CD4-positive, alpha-beta T cell (primary cell): ENCODE results near the gene DLK1. TPM values are rescaled to one million over a fixed set of nuclear protein-coding genes. Genes with fewer than 3 reads are reported as not detected.

Experiments used
- ATAC-seq: fragments of 200-7000 bp; cut with Tn5 transposase; one replicate; pipeline ENCODE4 v1.10.0; 2022; ENCODE audit warnings: mild to moderate bottlenecking; ENCODE audit not compliant: poor library complexity
- CTCF ChIA-PET: fragments of 350-600 bp; sonication (Branson Sonifier 250); formaldehyde crosslinking; loops from one replicate; lab custom pipeline; 2021; ENCODE audit warnings: antibody characterized with exemption, inconsistent platforms; lab: Charles Lee
- POLR2A ChIA-PET: fragments of 350-600 bp; sonication (Branson Sonifier 250); formaldehyde crosslinking; loops from one replicate; lab custom pipeline; 2021; ENCODE audit warnings: antibody characterized with exemption, inconsistent platforms; lab: Charles Lee
- DNase-seq, 14 experiments: peaks; one replicate each; pipeline ENCODE4 v3.0.0-alpha.2; 2013 to 2020; ENCODE audit warnings: mixed read lengths in 2 of 14
- H3K27ac ChIP-seq, 2 donors: one replicate each; pipeline versions ENCODE4 v1.5.1 to v1.7.0; 2013; ENCODE audit warnings: low read length in 2 of 2, low read depth in 1 of 2, mild to moderate bottlenecking in 1 of 2
- H3K27me3 ChIP-seq, 2 experiments: 1 replicate in 1 of 2; 2 replicates in 1 of 2; pipeline versions ENCODE4 v1.6.1 to v1.7.0; 2013; ENCODE audit warnings: low read length in 2 of 2, control low read depth in 1 of 2, mild to moderate bottlenecking in 1 of 2, moderate library complexity in 1 of 2; ENCODE audit not compliant: insufficient read depth in 2 of 2, control insufficient read depth in 1 of 2
- H3K36me3 ChIP-seq: one replicate; pipeline ENCODE4 v1.6.1; 2013; ENCODE audit warnings: low read length, control low read depth; ENCODE audit not compliant: insufficient read depth
- H3K4me1 ChIP-seq: one replicate; pipeline ENCODE4 v1.6.1; 2013; ENCODE audit warnings: low read length, control low read depth; ENCODE audit not compliant: insufficient read depth
- H3K4me3 ChIP-seq: one replicate; pipeline ENCODE4 v1.5.1; 2013; ENCODE audit warnings: mild to moderate bottlenecking, low read length, moderate library complexity
- H3K9me3 ChIP-seq, 2 experiments: 1 replicate in 1 of 2; 2 replicates in 1 of 2; pipeline versions ENCODE4 v1.6.1 to v1.7.0; 2013; ENCODE audit warnings: low read length in 2 of 2, mild to moderate bottlenecking in 2 of 2, control low read depth in 1 of 2, moderate library complexity in 1 of 2; ENCODE audit not compliant: control insufficient read depth in 1 of 2, insufficient read depth in 1 of 2
- H3K27ac Mint-ChIP-seq: one replicate; pipeline ENCODE4 v1.8.0; 2020; ENCODE audit warnings: mixed read lengths
- H3K27me3 Mint-ChIP-seq: one replicate; pipeline ENCODE4 v1.8.0; 2021; ENCODE audit warnings: mixed read lengths
- H3K36me3 Mint-ChIP-seq: one replicate; pipeline ENCODE4 v1.8.0; 2021; ENCODE audit warnings: low read depth, mixed read lengths
- H3K4me1 Mint-ChIP-seq: one replicate; pipeline ENCODE4 v1.8.0; 2021; ENCODE audit warnings: low read depth, mixed read lengths
- H3K4me3 Mint-ChIP-seq: one replicate; pipeline ENCODE4 v1.8.0; 2020; ENCODE audit warnings: mild to moderate bottlenecking, mixed read lengths
- H3K9me3 Mint-ChIP-seq: one replicate; pipeline ENCODE4 v1.8.0; 2020; ENCODE audit warnings: mixed read lengths
- CTCF ChIP-seq: fragments of 200-600 bp; IDR thresholded peaks from one replicate; pipeline ENCODE4 v1.8.0; 2022; ENCODE audit warnings: antibody characterized with exemption, mild to moderate bottlenecking
- intact Hi-C, 2 experiments: fragments of 100-400 bp; cut with DNase I in 1 of 2; cut with micrococcal nuclease in 1 of 2; formaldehyde crosslinking; loops; one replicate each; pipeline versions ENCODE4 v1.15.1 to v1.9.0; 2023 to 2025; cut with DNase I, micrococcal nuclease
- total RNA-seq, 174 experiments: library from RNA in 2 of 174; stranded (reverse) in 2 of 174; gene quantifications; one replicate each; pipeline ENCODE4 v1.2.3 and lab custom pipeline; 2021 to 2026

Gene DLK1
- total RNA-seq, 2 experiments from 2014 or later: not detected

GRCh38 chr14:100692256-100692655 is 34.4 kb upstream of the DLK1 start:
- Mint-ChIP-seq H3K27ac (no peak overlapping the region), H3K4me1 (no peaks in the 10 kb centered on the region), H3K27me3 (peaks cover 34% of the 10 kb centered on the region), H3K4me3 (no peak overlapping the region), H3K36me3 (no peaks in the 10 kb centered on the region), H3K9me3 (no peaks in the 10 kb centered on the region)
- Histone ChIP-seq H3K36me3 (no peaks in the 10 kb centered on the region), H3K27ac (no peak overlapping the region), H3K4me3 (no peak overlapping the region), H3K9me3 (no peaks in the 10 kb centered on the region), H3K27me3 (peaks cover 0 to 2% of the 10 kb centered on the region in 2 experiments), H3K4me1 (no peaks in the 10 kb centered on the region)
- intact Hi-C loops: no loop called here
- no peak for ATAC-seq
- ChIA-PET CTCF (no interaction called here), POLR2A (no interaction called here)
- DNase-seq: no peak
- no peak for TF ChIP-seq CTCF

DNA sequence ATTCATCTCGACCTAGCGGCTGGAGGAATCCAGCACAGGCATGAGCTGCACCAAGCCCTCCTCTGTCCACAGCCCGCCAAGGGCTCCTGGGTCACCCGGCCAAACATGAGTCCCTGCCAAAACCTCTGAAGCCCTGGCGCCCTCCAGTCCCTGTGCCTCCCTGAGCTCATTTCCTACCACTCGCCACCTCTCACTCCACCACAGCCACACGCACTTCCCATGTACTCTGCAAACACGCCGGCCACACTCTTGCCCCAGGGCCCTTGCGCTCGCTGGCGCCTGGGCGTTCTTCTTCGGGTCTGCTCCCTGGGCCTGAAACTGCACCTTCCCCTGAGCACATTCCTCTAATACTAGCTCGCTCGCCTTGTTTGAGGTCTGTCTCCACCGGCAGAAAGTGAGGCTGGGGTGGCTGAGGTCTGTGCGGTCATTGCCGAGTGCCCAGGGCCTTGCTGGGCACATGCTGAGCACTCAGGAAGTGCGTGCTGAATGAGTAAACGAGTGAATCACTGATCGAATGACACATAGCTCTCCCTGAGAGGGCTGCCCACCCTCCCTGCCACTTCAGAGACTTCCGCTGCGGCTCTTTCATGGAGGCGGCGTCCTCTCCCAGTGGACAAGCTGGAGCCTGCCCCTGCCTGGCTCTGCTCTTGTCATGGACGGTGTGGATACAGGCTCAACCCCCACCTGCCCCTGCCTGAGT is 33.7 kb upstream of the DLK1 start:
- H3K9me3 ChIP-seq: no peaks in the 10 kb centered on the region
- no peak overlapping the region for H3K4me3 ChIP-seq
- DNase-seq (no peak), ATAC-seq (no peak)
- intact Hi-C loops: no loop called here
- H3K27me3 ChIP-seq: peaks cover 0 to 2% of the 10 kb centered on the region in 2 experiments
- no peaks in the 10 kb centered on the region for H3K36me3 ChIP-seq
- Mint-ChIP-seq H3K4me1 (no peaks in the 10 kb centered on the region), H3K27me3 (peaks cover 34% of the 10 kb centered on the region), H3K4me3 (no peak overlapping the region), H3K36me3 (no peaks in the 10 kb centered on the region), H3K27ac (no peak overlapping the region), H3K9me3 (no peaks in the 10 kb centered on the region)
- no peak for TF ChIP-seq CTCF
- no peak overlapping the region for H3K27ac ChIP-seq
- H3K4me1 ChIP-seq: no peaks in the 10 kb centered on the region
- ChIA-PET CTCF (no interaction called here), POLR2A (no interaction called here)

- intact Hi-C loops: no loop called here
- no peak for DNase-seq
- Mint-ChIP-seq H3K4me3 (no peak overlapping the region), H3K9me3 (no peaks in the 10 kb centered on the region), H3K36me3 (no peaks in the 10 kb centered on the region), H3K4me1 (no peaks in the 10 kb centered on the region), H3K27me3 (peaks cover 34% of the 10 kb centered on the region), H3K27ac (no peak overlapping the region)
- no peak for ATAC-seq
- Histone ChIP-seq H3K27ac (no peak overlapping the region), H3K4me1 (no peaks in the 10 kb centered on the region), H3K27me3 (peaks cover 0 to 2% of the 10 kb centered on the region in 2 experiments), H3K4me3 (no peak overlapping the region), H3K36me3 (no peaks in the 10 kb centered on the region), H3K9me3 (peaks cover 0 to under 1% of the 10 kb centered on the region in 2 experiments)
- TF ChIP-seq CTCF: no peak
- CTCF ChIA-PET: no interaction called here
- POLR2A ChIA-PET: no interaction called here
Observed at GRCh38 chr14:100693877-100694578, 32.7 kb upstream of the DLK1 start.
